ENCODE data around the gene RAMP3. TPM values are rescaled to one million over a fixed set of nuclear protein-coding genes. Genes with fewer than 3 reads are reported as not detected.

Gene RAMP3
- total and polyA plus RNA-seq, 8 donors = 2.6 to 21.8 (median 11.1) TPM

GRCh38 chr7:45158471-45158870 lies 880 bp downstream of the RAMP3 start:
- no peak for TF ChIP-seq POLR2A (IDR thresholded peaks at IDR 0.05)
- no peak for TF ChIP-seq POLR2AphosphoS5 (IDR thresholded peaks at IDR 0.05)
- no peak for TF ChIP-seq CTCF (IDR thresholded peaks at IDR 0.05)
- no peak for TF ChIP-seq EP300 (IDR thresholded peaks at IDR 0.05)
- DNase-seq = no peak
- Histone ChIP-seq H3K36me3 (no peaks in the 10 kb centered on the region), H3K27ac (peak overlapping the region in 3 of 5 donors; percentile 52 to 66 (median 62)), H3K4me1 (peaks cover 0 to 14% (median 10%) of the 10 kb centered on the region in 4 donors), H3K4me3 (peak overlapping the region; percentile 34 to 52 (median 40)), H3K9me3 (peaks cover 0 to under 1% (median 0%) of the 10 kb centered on the region in 4 donors), H3K27me3 (peaks cover 0 to 47% (median 20%) of the 10 kb centered on the region in 3 donors)
- intact Hi-C loops (cut with DNase I; ENCODE audit: low total_unique reads) = loop anchor here (10.0 kb wide), 1 partner anchor 706 kb away; no protein-coding TSS in a partner anchor
- WGBS, 5 donors = 85 to 95% (median 91%) methylated on average over 1 of the region's 1 CpG

GRCh38 chr7:45159296-45159695 lies 1.7 kb downstream of the RAMP3 start:
- intact Hi-C loops (cut with DNase I; ENCODE audit: low total_unique reads) = loop anchor here (10.0 kb wide), 1 partner anchor 706 kb away; no protein-coding TSS in a partner anchor
- no peak for DNase-seq
- Histone ChIP-seq H3K36me3 (no peaks in the 10 kb centered on the region), H3K27ac (peak overlapping the region in 3 of 5 donors; percentile 19 to 62 (median 25)), H3K9me3 (peaks cover 0 to 8% (median 3%) of the 10 kb centered on the region in 4 donors), H3K4me1 (peaks cover 0 to 14% (median 10%) of the 10 kb centered on the region in 4 donors), H3K27me3 (peaks cover 0 to 47% (median 20%) of the 10 kb centered on the region in 3 donors), H3K4me3 (peak overlapping the region in 3 of 4 donors; percentile 13 to 52 (median 34))
- 81 to 93% (median 87%) methylated on average over 3 to 4 of the region's 4 CpGs for WGBS, 5 donors
- no peak for TF ChIP-seq EP300 (IDR thresholded peaks at IDR 0.05)
- no peak for TF ChIP-seq POLR2A (IDR thresholded peaks at IDR 0.05)
- no peak for TF ChIP-seq CTCF (IDR thresholded peaks at IDR 0.05)
- no peak for TF ChIP-seq POLR2AphosphoS5 (IDR thresholded peaks at IDR 0.05)

GRCh38 chr7:45160417-45160881 lies 2.9 kb downstream of the RAMP3 start:
- Histone ChIP-seq H3K27ac (peak overlapping the region in 1 of 5 donors; percentile 14), H3K4me1 (peaks cover 0 to 11% (median 10%) of the 10 kb centered on the region in 4 donors), H3K27me3 (peaks cover 0 to 43% (median 20%) of the 10 kb centered on the region in 3 donors), H3K9me3 (peaks cover 0 to 13% (median 5%) of the 10 kb centered on the region in 4 donors), H3K4me3 (no peak overlapping the region), H3K36me3 (no peaks in the 10 kb centered on the region)
- 59 to 67% (median 63%) methylated on average over 7 to 10 of the region's 10 CpGs for WGBS, 5 donors
- TF ChIP-seq EP300 (IDR thresholded peaks at IDR 0.05) (no peak), POLR2AphosphoS5 (IDR thresholded peaks at IDR 0.05) (no peak)
- peak in 1 of 2 donors; percentile 21 for DNase-seq
- intact Hi-C loops (cut with DNase I; ENCODE audit: low total_unique reads) = no loop called here

GRCh38 chr7:45161138-45161537 lies 3.5 kb downstream of the RAMP3 start:
- Histone ChIP-seq H3K9me3 (peaks cover 0 to 13% (median 5%) of the 10 kb centered on the region in 4 donors), H3K27me3 (peaks cover 0 to 36% (median 20%) of the 10 kb centered on the region in 3 donors), H3K4me1 (peaks cover 0 to 11% (median 10%) of the 10 kb centered on the region in 4 donors), H3K27ac (peak overlapping the region in 2 of 5 donors; percentile 14 to 25), H3K4me3 (no peak overlapping the region), H3K36me3 (no peaks in the 10 kb centered on the region)
- TF ChIP-seq EP300 (IDR thresholded peaks at IDR 0.05) (no peak), CTCF (IDR thresholded peaks at IDR 0.05) (no peak), POLR2AphosphoS5 (IDR thresholded peaks at IDR 0.05) (no peak), POLR2A (IDR thresholded peaks at IDR 0.05) (no peak)
- no peak for DNase-seq
- intact Hi-C loops (cut with DNase I; ENCODE audit: low total_unique reads) = no loop called here
- WGBS, 5 donors = 60 to 80% (median 74%) methylated on average over 4 of the region's 4 CpGs

GRCh38 chr7:45161842-45162241 lies 4.3 kb downstream of the RAMP3 start:
- Histone ChIP-seq H3K4me1 (peaks cover 0 to 11% (median 10%) of the 10 kb centered on the region in 4 donors), H3K27ac (no peak overlapping the region), H3K9me3 (peaks cover 0 to 13% (median 5%) of the 10 kb centered on the region in 4 donors), H3K4me3 (no peak overlapping the region), H3K27me3 (peaks cover 0 to 29% (median 15%) of the 10 kb centered on the region in 3 donors), H3K36me3 (no peaks in the 10 kb centered on the region)
- WGBS, 5 donors = 80 to 87% (median 86%) methylated on average over 9 of the region's 9 CpGs
- no peak for DNase-seq
- intact Hi-C loops (cut with DNase I; ENCODE audit: low total_unique reads) = no loop called here
- no peak for TF ChIP-seq POLR2AphosphoS5 (IDR thresholded peaks at IDR 0.05)
- TF ChIP-seq CTCF (IDR thresholded peaks at IDR 0.05) = no peak
- no peak for TF ChIP-seq POLR2A (IDR thresholded peaks at IDR 0.05)
- TF ChIP-seq EP300 (IDR thresholded peaks at IDR 0.05) = no peak
